ENCODE measurements around the gene ABCA12.
"Not testable (repeated sequence)": the region's sequence is repeated elsewhere in the genome, so short reads cannot be mapped to it uniquely, and the experiment has no call there.

ABCA12 gene, protein sequence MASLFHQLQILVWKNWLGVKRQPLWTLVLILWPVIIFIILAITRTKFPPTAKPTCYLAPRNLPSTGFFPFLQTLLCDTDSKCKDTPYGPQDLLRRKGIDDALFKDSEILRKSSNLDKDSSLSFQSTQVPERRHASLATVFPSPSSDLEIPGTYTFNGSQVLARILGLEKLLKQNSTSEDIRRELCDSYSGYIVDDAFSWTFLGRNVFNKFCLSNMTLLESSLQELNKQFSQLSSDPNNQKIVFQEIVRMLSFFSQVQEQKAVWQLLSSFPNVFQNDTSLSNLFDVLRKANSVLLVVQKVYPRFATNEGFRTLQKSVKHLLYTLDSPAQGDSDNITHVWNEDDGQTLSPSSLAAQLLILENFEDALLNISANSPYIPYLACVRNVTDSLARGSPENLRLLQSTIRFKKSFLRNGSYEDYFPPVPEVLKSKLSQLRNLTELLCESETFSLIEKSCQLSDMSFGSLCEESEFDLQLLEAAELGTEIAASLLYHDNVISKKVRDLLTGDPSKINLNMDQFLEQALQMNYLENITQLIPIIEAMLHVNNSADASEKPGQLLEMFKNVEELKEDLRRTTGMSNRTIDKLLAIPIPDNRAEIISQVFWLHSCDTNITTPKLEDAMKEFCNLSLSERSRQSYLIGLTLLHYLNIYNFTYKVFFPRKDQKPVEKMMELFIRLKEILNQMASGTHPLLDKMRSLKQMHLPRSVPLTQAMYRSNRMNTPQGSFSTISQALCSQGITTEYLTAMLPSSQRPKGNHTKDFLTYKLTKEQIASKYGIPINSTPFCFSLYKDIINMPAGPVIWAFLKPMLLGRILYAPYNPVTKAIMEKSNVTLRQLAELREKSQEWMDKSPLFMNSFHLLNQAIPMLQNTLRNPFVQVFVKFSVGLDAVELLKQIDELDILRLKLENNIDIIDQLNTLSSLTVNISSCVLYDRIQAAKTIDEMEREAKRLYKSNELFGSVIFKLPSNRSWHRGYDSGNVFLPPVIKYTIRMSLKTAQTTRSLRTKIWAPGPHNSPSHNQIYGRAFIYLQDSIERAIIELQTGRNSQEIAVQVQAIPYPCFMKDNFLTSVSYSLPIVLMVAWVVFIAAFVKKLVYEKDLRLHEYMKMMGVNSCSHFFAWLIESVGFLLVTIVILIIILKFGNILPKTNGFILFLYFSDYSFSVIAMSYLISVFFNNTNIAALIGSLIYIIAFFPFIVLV (N-terminal part only)

DNA sequence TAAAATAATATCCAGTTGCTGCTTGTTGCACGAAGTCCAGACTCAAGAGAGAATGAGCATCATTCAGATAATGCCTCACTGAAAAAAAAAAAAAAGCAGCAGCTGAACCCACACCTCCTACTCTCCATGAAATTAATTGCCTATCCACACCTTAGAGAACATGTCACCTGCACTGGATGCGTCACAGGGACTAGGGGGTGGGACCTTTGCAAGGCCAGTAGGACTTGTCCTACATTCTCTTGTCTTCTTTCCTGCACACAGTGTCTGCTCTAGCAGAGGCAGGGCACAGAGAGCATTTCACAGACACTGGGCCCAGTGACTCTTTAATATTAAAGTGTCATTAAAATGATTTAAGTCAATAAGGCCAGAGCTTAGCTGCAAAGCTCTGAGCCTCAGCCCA lies at the start of gene ABCA12:
TSS of gene ABCA12 (minus strand) at position 148 of the 400 bp plus-strand sequence. CDS start 418 bp downstream, outside the sequence.
- no peak within 1 kb of the TSS for H3K27ac ChIP-seq
- no peak within 1 kb of the TSS for H3K4me2 ChIP-seq
- H3K9ac ChIP-seq: no peak within 1 kb of the TSS
- no peaks in the 10 kb centered on the region for H3K27me3 ChIP-seq
- no peaks in the 10 kb centered on the region for H3K9me3 ChIP-seq
- H3K36me3 ChIP-seq: no peaks in the 10 kb centered on the region
- no peak for TF ChIP-seq Cebpa-rat (IDR thresholded peaks at IDR 0.05)
- no peak within 1 kb of the TSS for H3K4me3 ChIP-seq
- H3K4me1 ChIP-seq: no peaks in the 10 kb centered on the region
- no peaks in the 10 kb centered on the region for H4K20me1 ChIP-seq

GRCh38 chr2:215188078-215188477 lies 49.7 kb upstream of the ABCA12 start:
- no peak overlapping the region for H3K27ac ChIP-seq
- no peaks in the 10 kb centered on the region for H3K4me1 ChIP-seq
- no peaks in the 10 kb centered on the region for H4K20me1 ChIP-seq
- no peaks in the 10 kb centered on the region for H3K36me3 ChIP-seq
- no peak overlapping the region for H3K4me2 ChIP-seq
- no peak overlapping the region for H3K9ac ChIP-seq
- no peaks in the 10 kb centered on the region for H3K27me3 ChIP-seq
- H3K9me3 ChIP-seq: no peaks in the 10 kb centered on the region
- no peak overlapping the region for H3K4me3 ChIP-seq
- TF ChIP-seq Cebpa-rat (IDR thresholded peaks at IDR 0.05): no peak

GRCh38 chr2:215186021-215186420 lies 47.6 kb upstream of the ABCA12 start:
- TF ChIP-seq Cebpa-rat (IDR thresholded peaks at IDR 0.05): no peak
- Histone ChIP-seq H3K4me1 (no peaks in the 10 kb centered on the region), H3K27me3 (no peaks in the 10 kb centered on the region), H3K27ac (no peak overlapping the region), H4K20me1 (no peaks in the 10 kb centered on the region), H3K36me3 (no peaks in the 10 kb centered on the region), H3K9me3 (no peaks in the 10 kb centered on the region), H3K9ac (no peak overlapping the region), H3K4me3 (no peak overlapping the region), H3K4me2 (no peak overlapping the region)

- no peak overlapping the region for H3K9ac ChIP-seq
- H3K27me3 ChIP-seq: no peaks in the 10 kb centered on the region
- no peaks in the 10 kb centered on the region for H3K4me1 ChIP-seq
- H3K27ac ChIP-seq: no peak overlapping the region
- no peak overlapping the region for H3K4me3 ChIP-seq
- no peaks in the 10 kb centered on the region for H4K20me1 ChIP-seq
- H3K4me2 ChIP-seq: no peak overlapping the region
- no peak for TF ChIP-seq Cebpa-rat (IDR thresholded peaks at IDR 0.05)
- H3K9me3 ChIP-seq: no peaks in the 10 kb centered on the region
- H3K36me3 ChIP-seq: no peaks in the 10 kb centered on the region
These were observed 39.7 kb upstream of the ABCA12 start for GRCh38 chr2:215178121-215178520.

GRCh38 chr2:215171796-215172195 lies 33.4 kb upstream of the ABCA12 start:
- H3K27ac ChIP-seq: no peak overlapping the region
- H3K4me1 ChIP-seq: no peaks in the 10 kb centered on the region
- H3K9me3 ChIP-seq: no peaks in the 10 kb centered on the region
- no peak overlapping the region for H3K4me3 ChIP-seq
- no peaks in the 10 kb centered on the region for H3K36me3 ChIP-seq
- H3K27me3 ChIP-seq: no peaks in the 10 kb centered on the region
- no peak for TF ChIP-seq Cebpa-rat (IDR thresholded peaks at IDR 0.05)
- no peak overlapping the region for H3K4me2 ChIP-seq
- H3K9ac ChIP-seq: no peak overlapping the region
- H4K20me1 ChIP-seq: no peaks in the 10 kb centered on the region

DNA sequence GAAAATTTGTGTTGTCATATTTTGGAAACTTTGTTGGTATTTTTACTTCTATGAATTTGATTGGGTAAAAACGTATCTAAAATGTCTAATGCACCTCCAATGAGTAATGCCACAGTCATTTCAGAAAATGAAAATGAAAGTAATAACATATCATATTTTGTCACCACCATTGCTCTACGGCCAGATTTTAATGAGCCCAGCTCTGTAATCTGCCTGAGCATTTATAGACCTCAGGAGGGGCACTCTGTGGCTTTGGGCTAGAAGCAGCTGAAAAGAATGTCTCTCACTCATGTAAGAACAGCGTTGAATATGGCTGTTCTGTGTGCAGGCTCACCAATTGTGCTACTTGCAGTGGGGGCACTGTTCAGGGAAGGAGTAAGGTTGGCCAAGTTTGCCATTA lies 32.7 kb upstream of the ABCA12 start:
- no peak overlapping the region for H3K4me2 ChIP-seq
- no peaks in the 10 kb centered on the region for H3K4me1 ChIP-seq
- no peaks in the 10 kb centered on the region for H3K36me3 ChIP-seq
- no peaks in the 10 kb centered on the region for H3K27me3 ChIP-seq
- no peaks in the 10 kb centered on the region for H4K20me1 ChIP-seq
- H3K4me3 ChIP-seq: no peak overlapping the region
- no peaks in the 10 kb centered on the region for H3K9me3 ChIP-seq
- no peak overlapping the region for H3K9ac ChIP-seq
- no peak overlapping the region for H3K27ac ChIP-seq
- TF ChIP-seq Cebpa-rat (IDR thresholded peaks at IDR 0.05): no peak

DNA sequence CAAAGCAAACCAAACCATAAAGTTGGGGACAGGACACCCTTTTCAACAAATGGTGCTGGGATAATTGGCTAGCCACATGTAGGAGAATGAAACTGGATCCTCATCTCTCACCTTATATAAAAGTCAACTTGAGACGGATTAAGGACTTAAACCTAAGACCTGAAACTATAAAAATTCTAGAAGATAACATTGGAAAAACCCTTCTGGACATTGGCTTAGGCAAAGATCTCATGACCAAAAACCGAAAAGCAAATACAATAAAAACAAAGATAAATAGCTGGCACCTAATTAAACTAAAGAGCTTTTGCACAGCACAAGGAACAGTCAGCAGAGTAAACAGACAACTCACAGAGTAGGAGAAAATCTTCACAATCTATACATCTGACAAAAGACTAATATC lies 28.1 kb upstream of the ABCA12 start:
- H4K20me1 ChIP-seq, H3K36me3 ChIP-seq, H3K9ac ChIP-seq, H3K27me3 ChIP-seq, H3K4me1 ChIP-seq, H3K4me2 ChIP-seq, H3K27ac ChIP-seq, H3K4me3 ChIP-seq: not testable (repeated sequence)
- peaks cover 12% of the 10 kb centered on the region; the same call in 1 of the 2 replicates for H3K9me3 ChIP-seq

DNA sequence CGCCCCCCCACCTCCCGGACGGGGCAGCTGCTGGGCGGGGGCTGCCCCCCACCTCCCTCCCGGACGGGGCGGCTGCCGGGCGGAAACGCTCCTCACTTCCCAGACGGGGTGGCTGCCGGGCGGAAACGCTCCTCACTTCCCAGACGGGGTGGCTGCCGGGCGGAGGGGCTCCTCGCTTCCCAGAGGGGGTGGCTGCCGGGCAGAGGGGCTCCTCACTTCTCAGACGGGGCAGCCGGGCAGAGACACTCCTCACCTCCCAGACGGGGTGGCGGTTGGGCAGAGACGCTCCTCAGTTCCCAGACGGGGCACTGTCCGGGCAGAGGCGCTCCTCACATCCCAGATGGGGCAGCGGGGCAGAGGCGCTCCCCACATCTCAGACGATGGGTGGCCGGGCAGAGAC lies 24.9 kb upstream of the ABCA12 start:
- H3K27me3 ChIP-seq, H3K4me1 ChIP-seq, H4K20me1 ChIP-seq, H3K4me2 ChIP-seq, H3K9ac ChIP-seq, H3K36me3 ChIP-seq, H3K27ac ChIP-seq, H3K4me3 ChIP-seq: not testable (repeated sequence)
- peaks cover 12% of the 10 kb centered on the region; the same call in 1 of the 2 replicates for H3K9me3 ChIP-seq

DNA sequence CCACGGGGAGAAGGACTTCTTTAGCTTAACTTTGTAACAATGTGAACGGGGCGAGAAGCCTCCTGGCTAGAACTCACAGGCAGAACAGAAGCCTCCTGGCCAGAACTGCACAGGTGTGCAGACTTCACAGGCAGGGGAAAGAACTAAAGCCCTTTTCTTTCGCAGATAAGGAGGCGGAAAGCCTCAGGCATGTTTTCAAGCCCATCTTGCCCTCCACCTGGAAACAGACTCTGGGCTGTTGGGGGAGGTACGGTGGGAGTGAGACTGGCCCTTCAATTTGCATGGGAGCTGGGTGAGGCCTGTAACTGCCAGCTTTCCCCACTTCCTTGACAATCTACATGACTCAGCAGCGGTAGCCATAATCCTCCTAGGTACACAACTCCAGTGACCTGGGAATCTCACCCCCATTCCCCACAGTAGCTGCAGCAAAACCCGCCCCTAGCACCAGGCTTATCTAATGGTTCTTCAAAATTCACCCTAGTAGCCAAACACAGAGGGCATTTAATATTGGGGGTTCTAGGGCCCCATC lies 22.9 kb upstream of the ABCA12 start:
- H3K4me3 ChIP-seq: no peak overlapping the region
- H4K20me1 ChIP-seq: no peaks in the 10 kb centered on the region
- H3K27ac ChIP-seq: no peak overlapping the region
- no peak overlapping the region for H3K4me2 ChIP-seq
- H3K9me3 ChIP-seq: peaks cover 12% of the 10 kb centered on the region; the same call in 1 of the 2 replicates
- TF ChIP-seq Cebpa-rat (IDR thresholded peaks at IDR 0.05): no peak
- H3K36me3 ChIP-seq: no peaks in the 10 kb centered on the region
- H3K4me1 ChIP-seq: no peaks in the 10 kb centered on the region
- no peaks in the 10 kb centered on the region for H3K27me3 ChIP-seq
- H3K9ac ChIP-seq: no peak overlapping the region

Measured in BLaER1 (cell line).